Measurements from ENCODE around the gene ZNF311. TPM values are rescaled to one million over a fixed set of nuclear protein-coding genes. Genes with fewer than 3 reads are reported as not detected.

The ZNF311 gene
- total RNA-seq, 1 experiment from 2014 or later = 0.84 TPM

- H3K27me3 ChIP-seq (replicated peaks; ENCODE audit: insufficient read depth, low read depth, low read length, poor library complexity) = no peaks in the 10 kb centered on the region
- H3K27ac ChIP-seq (ENCODE audit: low read depth, low read length, poor library complexity, severe bottlenecking) = peak overlapping the region; percentile 44
- CTCF ChIA-PET = no interaction called here
- DNase-seq (ENCODE audit: low spot score) = peak; percentile 66
- peak overlapping the region; percentile 38 for H3K4me3 ChIP-seq (ENCODE audit: low read depth, low read length, poor library complexity, severe bottlenecking)
- H3K9me3 ChIP-seq (ENCODE audit: low read depth, low read length, poor library complexity, severe bottlenecking) = no peaks in the 10 kb centered on the region
- no peaks in the 10 kb centered on the region for H3K36me3 ChIP-seq (ENCODE audit: insufficient read depth, low read length, poor library complexity, severe bottlenecking)
- peaks cover 24% of the 10 kb centered on the region for H3K4me1 ChIP-seq (ENCODE audit: insufficient read depth, low read length, poor library complexity, severe bottlenecking)
- TF ChIP-seq CTCF (conservative IDR thresholded peaks at IDR 0.05; ENCODE audit: low read depth, low read length) (no peak), EZH2 (IDR thresholded peaks at IDR 0.05; ENCODE audit: borderline replicate concordance, low read depth, low read length, poor library complexity, severe bottlenecking) (no peak)
- POLR2A ChIA-PET (ENCODE audit: low non-redundant PET) = no interaction called here
- intact Hi-C loops (cut with micrococcal nuclease; ENCODE audit: unreplicated experiment) = loop anchor here (5.0 to 10.0 kb wide), 2 partner anchors 119 to 172 kb away; no protein-coding TSS in a partner anchor
- BruUV-seq (replicated peaks) = no TSS peak
Observed at GRCh38 chr6:28983838-28984237, 21.3 kb downstream of the ZNF311 start.

GRCh38 chr6:28982476-28983266 lies 22.4 kb downstream of the ZNF311 start:
- Histone ChIP-seq H3K4me3 (ENCODE audit: low read depth, low read length, poor library complexity, severe bottlenecking) (peak overlapping the region; percentile 59), H3K27me3 (replicated peaks; ENCODE audit: insufficient read depth, low read depth, low read length, poor library complexity) (no peaks in the 10 kb centered on the region), H3K9me3 (ENCODE audit: low read depth, low read length, poor library complexity, severe bottlenecking) (no peaks in the 10 kb centered on the region), H3K36me3 (ENCODE audit: insufficient read depth, low read length, poor library complexity, severe bottlenecking) (no peaks in the 10 kb centered on the region), H3K27ac (ENCODE audit: low read depth, low read length, poor library complexity, severe bottlenecking) (peak overlapping the region; percentile 73), H3K4me1 (ENCODE audit: insufficient read depth, low read length, poor library complexity, severe bottlenecking) (peaks cover 31% of the 10 kb centered on the region)
- CTCF ChIA-PET = no interaction called here
- TF ChIP-seq CTCF (conservative IDR thresholded peaks at IDR 0.05; ENCODE audit: low read depth, low read length) = 0 out of 2 replicates have a peak, but pooled peaks have one; percentile 15
- no peak for TF ChIP-seq EZH2 (IDR thresholded peaks at IDR 0.05; ENCODE audit: borderline replicate concordance, low read depth, low read length, poor library complexity, severe bottlenecking)
- intact Hi-C loops (cut with micrococcal nuclease; ENCODE audit: unreplicated experiment) = loop anchor here (1.0 to 10.0 kb wide), 5 partner anchors 29 to 170 kb away; no protein-coding TSS in a partner anchor
- BruUV-seq (replicated peaks) = no TSS peak
- POLR2A ChIA-PET (ENCODE audit: low non-redundant PET) = no interaction called here
- peak; percentile 81 for DNase-seq (ENCODE audit: low spot score)

GRCh38 chr6:28981833-28982475 lies 23.2 kb downstream of the ZNF311 start:
- Histone ChIP-seq H3K4me3 (ENCODE audit: low read depth, low read length, poor library complexity, severe bottlenecking) (peak overlapping the region; percentile 59), H3K9me3 (ENCODE audit: low read depth, low read length, poor library complexity, severe bottlenecking) (no peaks in the 10 kb centered on the region), H3K4me1 (ENCODE audit: insufficient read depth, low read length, poor library complexity, severe bottlenecking) (peaks cover 32% of the 10 kb centered on the region), H3K36me3 (ENCODE audit: insufficient read depth, low read length, poor library complexity, severe bottlenecking) (no peaks in the 10 kb centered on the region), H3K27ac (ENCODE audit: low read depth, low read length, poor library complexity, severe bottlenecking) (peak overlapping the region; percentile 73), H3K27me3 (replicated peaks; ENCODE audit: insufficient read depth, low read depth, low read length, poor library complexity) (no peaks in the 10 kb centered on the region)
- TF ChIP-seq EZH2 (IDR thresholded peaks at IDR 0.05; ENCODE audit: borderline replicate concordance, low read depth, low read length, poor library complexity, severe bottlenecking) (no peak), CTCF (conservative IDR thresholded peaks at IDR 0.05; ENCODE audit: low read depth, low read length) (no peak)
- ChIA-PET CTCF (no interaction called here), POLR2A (ENCODE audit: low non-redundant PET) (interaction anchor here (0.6 kb wide), 1 partner anchor 373 kb away, joined by 4 read pairs; no protein-coding TSS in a partner anchor)
- peak; percentile 90 for DNase-seq (ENCODE audit: low spot score)
- BruUV-seq (replicated peaks) = no TSS peak
- intact Hi-C loops (cut with micrococcal nuclease; ENCODE audit: unreplicated experiment) = loop anchor here (1.0 to 10.0 kb wide), 6 partner anchors 29 to 170 kb away; no protein-coding TSS in a partner anchor
